ACHN (cell line): Measurements from ENCODE around the gene ADGRB3.

Experiments
- DNase-seq: peaks from one replicate; pipeline ENCODE4 v3.0.0-alpha.2; 2015
- in situ Hi-C: cut with HindIII; loops from 2 replicates; pipeline ENCODE4 v1.10.0; 2017; ENCODE audit warnings: low sequenced_read_pairs, low pct_ligation_motif_present, low pct_unique_long_range_greater_than_20kb

ADGRB3 gene

DNA sequence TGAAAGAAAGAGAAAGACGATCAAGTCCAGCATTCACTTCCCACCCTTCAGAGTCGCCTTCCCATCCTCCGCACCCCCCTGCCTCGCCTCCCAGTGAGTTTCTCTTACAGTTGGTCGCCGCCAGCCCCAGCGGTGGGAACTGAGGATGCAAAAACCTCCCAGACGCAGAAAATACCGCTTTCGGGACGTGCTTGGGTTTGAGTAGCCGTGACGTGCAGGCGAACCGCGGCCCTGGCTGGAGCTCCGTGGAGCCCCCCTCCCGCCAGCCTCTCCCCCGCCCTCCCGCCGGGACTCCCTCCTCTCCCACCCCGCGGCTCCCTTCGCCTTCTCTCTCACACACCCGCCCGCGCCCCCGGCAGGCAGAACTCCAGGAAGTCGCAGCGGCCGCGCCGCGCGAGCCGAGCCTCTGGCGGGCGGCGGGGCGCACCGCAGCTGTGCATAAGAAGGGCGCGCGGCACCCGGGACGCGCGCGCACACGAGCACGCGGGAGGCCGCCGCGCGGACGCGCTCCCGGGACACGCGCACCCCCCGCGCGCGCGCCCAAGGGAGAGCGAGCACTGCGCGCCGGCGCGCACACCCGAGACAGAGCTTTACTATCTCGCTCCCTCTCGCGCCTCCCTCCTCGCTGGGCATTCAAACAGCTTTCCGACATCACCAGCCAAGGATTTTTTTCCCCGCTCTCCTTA lies at the start of gene ADGRB3:
ADGRB3 (plus strand) TSS at position 557 of the 686 bp plus-strand sequence. CDS start 3,394 bp downstream, outside the sequence.
- peak; percentile 70 for DNase-seq
- in situ Hi-C loops = no loop called here

DNA sequence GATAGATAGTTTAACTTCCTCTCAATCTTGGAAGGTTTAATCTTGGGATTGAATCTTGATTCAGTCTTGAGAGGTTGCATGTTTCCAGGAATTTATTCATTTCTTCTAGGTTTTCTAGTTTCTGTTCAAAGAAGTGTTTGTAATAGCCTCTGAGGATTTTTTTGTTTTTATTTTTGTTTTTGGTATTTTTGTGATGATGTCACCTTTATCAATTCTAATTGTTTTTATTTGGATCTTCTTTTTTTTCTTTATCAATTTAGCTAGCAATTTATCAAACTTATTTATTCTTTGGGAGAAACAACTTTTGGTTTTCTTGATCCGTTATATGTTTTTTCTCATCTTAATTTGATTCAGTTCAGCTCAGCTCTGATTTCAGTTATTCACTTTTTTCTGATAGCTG lies 41.5 kb upstream of the ADGRB3 start:
- in situ Hi-C loops = no loop called here

DNA sequence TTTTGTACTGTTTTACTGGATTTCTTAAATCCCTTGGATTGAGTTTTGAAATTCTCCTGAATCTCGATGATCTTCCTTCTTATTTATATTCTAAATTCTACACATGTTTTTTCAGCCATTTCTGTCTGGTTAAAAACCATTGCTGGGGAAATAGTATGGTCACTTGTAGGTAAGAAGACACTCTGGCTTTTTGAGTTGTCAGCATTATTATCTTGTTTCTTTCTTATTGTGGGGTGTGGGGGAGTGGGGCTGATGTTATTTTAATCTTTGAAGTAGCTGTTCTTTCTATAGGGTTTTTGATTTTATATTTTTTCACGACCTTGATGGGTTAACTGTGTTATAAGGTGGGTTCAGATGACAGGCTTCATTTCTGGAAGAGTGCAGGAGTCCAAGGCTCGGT lies 37.4 kb upstream of the ADGRB3 start:
- no peak for DNase-seq
- in situ Hi-C loops = no loop called here

More for the DNA sequence above, 41.5 kb upstream of the ADGRB3 start:
- no peak for DNase-seq

DNA sequence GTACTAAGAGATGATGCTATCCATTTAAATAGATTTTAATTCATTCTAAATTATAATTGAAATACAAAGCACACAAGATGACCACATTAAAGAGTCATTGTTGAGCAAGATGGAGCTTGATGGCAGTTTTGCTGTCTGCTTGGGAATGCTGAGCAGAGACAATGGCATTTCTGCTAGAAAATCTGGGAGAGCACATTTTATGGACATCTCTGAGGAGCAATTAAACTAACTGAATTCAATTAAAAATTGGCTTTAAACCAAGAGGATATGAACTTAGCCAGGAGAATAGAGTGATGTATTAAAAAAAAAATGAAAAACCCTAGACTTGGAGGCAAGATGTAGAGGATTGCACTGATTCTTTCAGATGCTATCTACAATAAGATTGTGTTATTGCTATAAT lies 19.1 kb upstream of the ADGRB3 start:
- in situ Hi-C loops = no loop called here
- no peak for DNase-seq

DNA sequence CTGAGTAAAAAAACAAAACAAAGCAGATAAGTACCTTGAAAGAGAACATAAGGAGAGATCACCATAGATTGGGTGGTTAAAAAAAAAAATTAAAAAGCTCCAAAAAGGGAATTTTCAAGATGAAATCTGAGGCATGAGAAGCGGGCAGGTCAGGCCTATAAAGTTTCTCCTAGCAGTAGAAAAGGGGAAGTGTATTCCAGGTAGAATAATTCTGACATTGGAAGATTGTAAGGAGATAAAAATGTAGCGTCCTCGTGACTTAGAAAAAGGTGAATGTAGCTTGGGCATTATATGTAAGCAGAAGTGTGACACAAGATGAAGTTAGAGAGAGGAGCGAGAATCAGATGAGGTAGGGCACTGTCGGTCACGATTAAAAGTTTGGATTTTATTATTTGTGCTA lies 9.1 kb upstream of the ADGRB3 start:
- in situ Hi-C loops = no loop called here
- no peak for DNase-seq

DNA sequence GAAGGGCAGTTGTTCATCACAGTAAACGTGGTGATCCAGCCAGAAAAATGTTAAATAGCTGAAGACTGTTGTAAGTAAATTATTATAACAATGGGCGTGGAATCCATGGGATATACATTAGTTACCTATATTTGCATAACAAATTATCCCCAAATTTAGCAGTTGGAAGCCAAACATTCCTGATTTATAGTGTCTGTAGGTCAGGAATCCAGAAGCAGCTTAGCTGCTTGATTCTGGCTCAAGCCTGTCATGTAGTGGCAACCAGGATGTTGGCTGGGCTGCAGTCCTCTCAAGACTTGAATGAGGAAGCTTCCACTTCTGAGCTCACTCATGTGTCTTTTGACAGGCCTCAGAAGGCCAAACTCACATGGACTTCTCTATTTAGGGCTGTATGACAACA lies 6.9 kb upstream of the ADGRB3 start:
- no peak for DNase-seq
- in situ Hi-C loops = no loop called here

DNA sequence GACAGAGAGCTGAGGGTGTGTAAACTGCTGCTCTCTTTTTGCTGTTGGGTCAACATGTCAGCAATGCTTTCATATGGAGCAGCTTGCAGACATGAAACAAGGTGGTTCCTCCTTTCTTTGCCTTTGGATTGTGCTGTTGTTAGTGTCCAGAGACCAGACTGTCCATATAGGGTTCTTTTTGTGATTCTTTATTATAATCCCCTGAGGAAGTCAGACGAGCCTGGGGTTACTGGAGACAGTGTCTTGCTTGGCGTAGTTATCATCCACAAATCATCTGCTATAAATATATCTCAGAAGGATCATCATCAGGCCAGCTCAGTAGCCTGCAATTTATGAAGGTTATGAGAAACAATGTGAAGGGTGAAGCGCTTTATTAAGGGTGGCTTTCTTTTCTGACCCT lies 2.3 kb upstream of the ADGRB3 start:
- no peak for DNase-seq
- in situ Hi-C loops = no loop called here

DNA sequence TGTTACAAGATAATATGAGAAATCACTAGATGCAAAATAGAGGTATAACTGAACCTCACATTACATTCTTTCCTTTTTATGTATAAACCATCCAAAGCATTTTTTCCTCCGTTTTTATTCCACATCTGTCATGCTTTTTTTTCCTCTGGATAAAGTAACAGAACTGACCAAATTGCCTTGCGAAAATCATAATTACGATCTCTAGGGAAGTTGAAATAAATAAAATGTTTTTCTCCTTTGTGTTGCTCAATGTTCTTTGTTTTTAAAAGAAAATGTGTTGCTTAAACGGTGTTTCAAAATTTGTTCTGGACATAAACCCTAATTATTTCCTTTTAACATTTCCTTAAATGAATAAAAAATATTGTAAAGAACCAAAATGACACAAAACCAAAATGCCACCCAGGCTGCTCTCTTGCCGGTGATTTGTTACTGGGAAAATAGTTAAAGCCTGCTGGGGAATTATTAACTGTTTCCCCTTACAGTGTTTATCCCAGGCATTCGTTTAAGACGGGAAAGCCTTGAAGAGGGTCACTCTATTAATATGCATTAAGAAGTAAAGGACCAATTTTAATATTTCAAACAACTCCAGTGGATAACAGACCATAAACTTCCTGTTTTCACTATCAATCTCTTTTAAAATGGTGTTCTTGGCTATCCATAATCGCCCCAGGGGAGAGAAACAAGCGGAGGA lies 1.7 kb upstream of the ADGRB3 start:
- no peak for DNase-seq
- in situ Hi-C loops = no loop called here

DNA sequence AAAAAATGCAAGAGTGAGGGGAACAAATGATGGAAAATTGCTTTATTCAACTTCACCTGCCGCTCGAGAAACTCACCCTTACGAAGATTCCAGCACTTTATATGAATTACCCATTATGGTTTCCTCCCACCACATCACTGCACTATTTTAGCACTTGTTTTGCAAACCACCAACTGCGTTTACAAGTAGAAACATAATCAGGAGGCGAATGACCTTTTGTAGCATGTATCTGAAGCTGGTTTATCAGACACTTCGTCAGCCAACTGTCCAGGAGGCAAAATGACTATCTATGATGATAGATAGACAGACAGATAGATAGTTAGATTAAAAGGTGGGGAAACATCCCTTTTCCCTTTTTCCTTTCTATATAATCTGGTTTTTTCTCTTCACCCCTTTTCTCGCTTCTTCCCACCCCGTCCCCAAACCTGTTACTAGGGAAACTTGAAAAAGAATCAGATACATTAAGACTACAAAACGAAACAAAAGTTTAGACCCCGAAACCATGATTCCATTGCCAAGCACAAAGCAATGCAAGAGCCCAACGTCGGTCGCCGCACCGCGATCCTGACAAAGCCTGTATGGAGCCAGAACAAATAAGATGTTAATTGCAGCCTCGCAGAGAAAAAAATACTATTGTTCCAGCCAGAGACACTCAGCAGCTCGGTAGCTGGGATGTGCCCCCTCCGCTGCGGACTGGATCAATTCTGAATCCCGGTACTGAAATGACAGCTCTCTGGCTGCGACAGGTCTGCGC lies 933 bp upstream of the ADGRB3 start:
- in situ Hi-C loops = no loop called here
- no peak for DNase-seq

DNA sequence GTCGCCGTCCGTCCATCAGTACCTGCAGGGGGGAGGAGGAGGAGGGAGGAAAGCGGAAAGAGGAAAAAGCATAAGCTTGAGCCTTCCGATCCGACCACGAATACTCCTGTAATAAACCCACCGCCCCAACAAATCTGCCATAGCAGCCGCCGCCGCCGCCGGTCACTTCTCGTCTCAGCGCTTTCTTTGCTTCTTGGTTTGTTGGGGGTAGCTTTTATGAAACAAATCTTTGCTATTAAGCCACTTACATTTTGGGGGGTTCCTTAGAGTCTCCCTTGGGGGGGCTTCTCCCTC lies 277 bp downstream of the ADGRB3 start:
- in situ Hi-C loops = no loop called here
- DNase-seq = no peak

DNA sequence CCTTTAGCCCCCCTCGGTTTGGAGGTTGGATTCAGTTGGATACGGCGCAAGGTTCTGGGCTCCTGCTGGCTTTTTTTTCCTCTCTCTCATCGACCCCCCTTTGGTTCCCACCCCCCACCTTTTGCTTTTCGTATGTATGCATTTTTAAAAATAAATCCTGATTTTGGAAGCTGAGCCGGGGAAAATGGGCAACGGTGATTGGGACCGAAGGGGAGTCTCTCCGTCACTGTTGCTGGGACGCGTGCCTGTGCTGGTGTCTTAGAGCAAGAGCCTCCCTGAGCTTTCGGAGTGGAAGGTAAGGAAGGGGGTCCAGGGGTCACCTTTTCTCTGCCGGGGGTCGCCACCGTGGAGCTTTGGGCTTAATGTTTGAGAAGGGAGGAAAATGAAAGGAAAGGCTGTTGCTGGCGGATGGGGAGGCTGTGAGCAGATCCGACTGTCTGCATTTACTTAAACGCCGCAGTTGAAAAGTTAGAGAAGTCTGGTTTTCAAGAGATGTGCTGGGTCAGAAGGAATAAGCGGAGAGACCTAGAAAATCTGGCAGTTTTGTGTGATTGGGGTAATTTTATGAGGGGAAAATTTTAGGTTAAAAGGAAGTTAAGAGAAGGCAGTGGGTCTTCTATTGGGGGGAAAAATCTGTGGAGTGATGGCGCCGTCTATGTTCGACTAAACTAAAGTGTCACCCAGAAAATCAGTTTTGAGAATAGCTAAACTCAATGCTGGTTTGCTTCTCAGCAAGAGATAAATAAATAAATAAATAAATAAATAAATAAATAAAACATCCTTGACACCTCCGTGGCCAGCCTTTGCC lies 828 bp downstream of the ADGRB3 start:
- no peak for DNase-seq
- in situ Hi-C loops = no loop called here

DNA sequence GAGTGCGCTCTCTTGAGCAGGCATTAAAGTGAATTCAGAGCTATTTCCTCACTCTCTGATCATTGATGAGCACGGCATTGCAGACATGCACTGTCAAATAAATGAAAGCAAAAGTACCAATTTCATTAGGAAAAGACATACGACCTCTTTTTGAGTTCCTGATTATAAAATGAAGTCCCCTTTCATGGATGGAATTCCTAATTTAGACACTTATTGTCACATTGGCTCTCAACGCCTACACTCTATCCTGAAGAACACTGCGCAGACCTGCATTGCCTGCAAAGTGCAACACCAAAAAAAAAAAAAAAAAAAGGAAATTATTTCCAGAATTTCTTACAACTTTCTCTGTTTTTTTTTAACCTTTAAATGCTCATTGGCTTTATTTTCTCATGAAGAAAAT lies 1.6 kb downstream of the ADGRB3 start:
- no peak for DNase-seq
- in situ Hi-C loops = no loop called here

DNA sequence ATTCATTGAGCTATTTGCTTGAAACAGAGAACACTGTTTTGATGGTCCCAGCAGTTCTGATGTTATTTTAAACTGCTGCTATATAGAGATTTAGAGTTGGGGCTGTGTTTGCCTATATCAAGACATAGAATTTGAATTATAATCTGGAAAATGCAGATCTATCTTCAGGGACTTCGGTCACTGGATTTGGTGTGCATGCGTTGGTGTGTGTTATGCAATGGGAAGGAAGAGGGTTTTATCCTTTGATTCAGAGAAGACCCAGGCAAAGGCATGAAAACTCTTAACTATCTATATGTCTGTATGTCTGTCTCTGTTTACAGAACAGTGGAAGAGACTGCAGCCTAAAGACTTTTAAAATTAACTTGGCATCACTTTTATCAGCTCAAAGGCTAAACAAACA lies 2.0 kb downstream of the ADGRB3 start:
- in situ Hi-C loops = no loop called here
- DNase-seq = no peak

DNA sequence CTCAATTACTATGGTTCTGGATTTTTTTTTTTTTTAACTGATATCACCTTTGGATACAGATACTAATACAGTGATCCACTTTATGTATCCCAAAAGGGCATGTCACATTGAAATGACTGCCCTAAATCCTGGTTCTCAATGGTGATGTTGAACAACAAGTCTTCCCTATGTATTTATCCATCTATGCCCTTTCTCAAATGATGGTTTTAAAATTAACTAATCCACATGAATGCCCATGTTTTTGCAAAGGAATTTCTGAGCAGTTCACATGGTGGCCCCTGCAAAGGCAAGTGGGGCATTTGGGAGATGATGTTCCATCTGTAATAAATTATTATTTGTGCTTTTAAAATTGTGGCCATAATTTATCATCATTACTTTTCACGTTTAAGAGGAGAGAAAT lies 2.7 kb downstream of the ADGRB3 start:
- in situ Hi-C loops = no loop called here
- no peak for DNase-seq

DNA sequence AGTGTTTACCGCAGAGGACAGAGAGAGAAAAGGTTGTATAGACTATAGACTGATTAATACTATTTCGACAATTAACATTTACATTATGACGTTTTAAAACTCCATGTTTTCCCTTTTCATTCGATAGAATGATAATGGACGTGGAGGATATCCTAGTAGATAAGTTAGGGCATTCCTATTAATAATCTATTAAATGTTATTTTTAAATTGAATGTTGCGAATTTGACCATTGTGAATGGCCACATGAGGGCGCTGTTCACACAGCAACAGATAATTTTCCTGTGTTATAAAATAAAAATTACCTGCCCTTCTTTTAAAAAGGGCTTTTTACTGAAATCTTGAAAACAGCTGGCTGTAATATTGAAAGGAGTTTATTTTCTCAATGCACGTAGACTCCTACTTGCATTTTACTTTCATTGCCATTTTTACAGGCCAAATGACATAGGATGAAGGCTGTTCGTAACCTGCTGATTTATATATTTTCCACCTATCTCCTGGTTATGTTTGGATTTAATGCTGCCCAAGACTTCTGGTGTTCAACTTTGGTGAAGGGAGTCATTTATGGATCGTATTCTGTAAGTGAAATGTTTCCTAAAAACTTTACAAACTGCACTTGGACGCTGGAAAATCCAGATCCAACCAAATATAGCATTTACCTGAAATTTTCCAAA lies 3.3 kb downstream of the ADGRB3 start:
- in situ Hi-C loops = no loop called here
- peak; percentile 39 for DNase-seq

DNA sequence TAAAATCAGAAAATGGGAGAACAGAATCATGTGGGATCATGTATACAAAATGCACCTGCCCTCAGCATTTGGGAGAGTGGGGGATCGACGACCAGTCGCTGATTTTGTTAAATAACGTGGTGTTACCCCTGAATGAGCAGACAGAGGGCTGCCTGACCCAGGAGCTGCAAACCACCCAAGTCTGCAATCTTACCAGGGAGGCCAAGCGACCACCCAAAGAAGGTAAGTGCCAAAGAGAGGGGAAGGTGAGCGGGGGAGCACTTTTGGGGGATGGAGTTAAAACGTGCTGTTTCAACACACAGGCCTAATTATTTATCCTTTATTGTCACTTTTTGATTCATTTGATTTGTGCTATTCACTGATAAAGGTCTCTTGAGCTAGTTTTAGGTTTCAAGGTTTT lies 4.1 kb downstream of the ADGRB3 start:
- in situ Hi-C loops = no loop called here
- DNase-seq = no peak

DNA sequence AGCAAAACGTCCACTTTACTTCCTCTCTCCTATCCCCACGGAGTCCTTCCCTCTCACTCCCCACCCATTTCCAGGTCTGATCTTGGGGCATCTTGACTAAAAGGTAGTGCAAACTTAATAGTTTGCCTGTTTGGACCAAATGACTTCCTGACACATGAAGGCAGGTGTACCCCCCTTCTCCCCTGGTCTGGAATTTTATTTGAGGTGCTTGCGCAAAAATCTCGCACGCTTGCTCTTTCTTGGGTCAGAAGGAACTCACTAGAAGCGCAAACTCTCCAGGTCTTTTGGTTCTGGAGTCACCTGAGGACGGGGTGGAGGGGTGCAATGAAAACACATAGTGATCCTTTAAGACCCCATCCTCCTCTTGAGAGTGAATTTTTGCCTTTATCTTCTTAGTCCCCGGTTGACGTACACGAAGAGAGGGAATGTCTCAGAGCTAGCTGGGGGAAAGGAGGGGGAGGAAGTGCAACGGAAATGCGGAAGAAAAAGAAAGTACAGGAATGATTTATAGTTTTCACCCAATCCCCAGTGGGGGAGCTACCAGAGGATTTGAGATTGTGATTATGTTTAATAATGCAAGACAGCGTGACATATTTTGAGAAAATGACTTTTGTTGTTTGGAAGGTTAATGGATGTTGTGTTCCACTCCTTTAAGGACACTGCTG lies 4.9 kb downstream of the ADGRB3 start:
- in situ Hi-C loops = no loop called here
- peak; percentile 34 for DNase-seq

DNA sequence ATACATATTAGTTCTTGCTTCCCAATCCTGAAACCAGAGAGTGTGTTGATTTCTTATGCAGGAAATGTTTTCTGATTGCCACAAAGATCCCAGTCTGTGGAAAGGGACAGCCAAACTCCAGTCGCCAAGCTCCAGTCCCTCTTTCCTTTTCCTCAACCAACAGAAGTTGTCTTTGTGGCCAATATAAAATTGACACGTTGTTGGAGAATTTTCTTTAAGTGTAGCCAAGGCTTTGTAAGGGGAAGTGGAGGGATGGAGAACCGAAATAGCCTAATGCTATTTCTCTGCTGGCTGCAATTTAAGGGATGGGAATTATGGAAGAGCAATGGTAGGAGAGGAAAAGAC lies 5.4 kb downstream of the ADGRB3 start:
- no peak for DNase-seq
- in situ Hi-C loops = no loop called here
